KMS-11 (cell line): ENCODE data around the gene NRCAM.

Source experiments
- H2AFZ ChIP-seq: fragments of 200-600 bp; sonication (generic); 2 replicates; pipeline ENCODE4 v1.6.1; 2016; ENCODE audit warnings: antibody characterized with exemption, mixed run types, low read depth
- H3K27ac ChIP-seq: fragments of 200-600 bp; sonication (generic); 2 replicates; pipeline ENCODE4 v1.6.1; 2016; ENCODE audit warnings: mild to moderate bottlenecking, mixed run types
- H3K27me3 ChIP-seq: fragments of 200-600 bp; sonication (generic); 2 replicates; pipeline ENCODE4 v1.6.1; 2017; ENCODE audit warnings: mild to moderate bottlenecking, low read depth, mixed run types, moderate library complexity; ENCODE audit not compliant: insufficient read depth
- H3K36me3 ChIP-seq: fragments of 200-600 bp; sonication (generic); 2 replicates; pipeline ENCODE4 v1.6.1; 2017; ENCODE audit warnings: mild to moderate bottlenecking, mixed run types; ENCODE audit not compliant: insufficient read depth
- H3K4me1 ChIP-seq: fragments of 200-600 bp; sonication (generic); 2 replicates; pipeline ENCODE4 v1.6.1; 2016; ENCODE audit warnings: mild to moderate bottlenecking, low read depth, mixed run types; ENCODE audit not compliant: poor library complexity, severe bottlenecking
- H3K4me2 ChIP-seq: fragments of 200-600 bp; sonication (generic); 2 replicates; pipeline ENCODE4 v1.7.0; 2016; ENCODE audit warnings: mild to moderate bottlenecking, mixed run types
- H3K4me3 ChIP-seq: fragments of 200-600 bp; sonication (generic); IDR thresholded peaks from 2 replicates; pipeline ENCODE4 v1.6.1; 2017; ENCODE audit warnings: low read depth, low read length, mixed read lengths; ENCODE audit not compliant: insufficient read depth
- H3K79me2 ChIP-seq: fragments of 200-600 bp; sonication (generic); 2 replicates; pipeline ENCODE4 v1.6.1; 2016; ENCODE audit warnings: low read depth, mixed run types; ENCODE audit not compliant: insufficient read depth
- H3K9ac ChIP-seq: fragments of 200-600 bp; sonication (generic); 2 replicates; pipeline ENCODE4 v1.6.1; 2016; ENCODE audit warnings: mild to moderate bottlenecking, mixed run types
- H4K20me1 ChIP-seq: fragments of 200-600 bp; sonication (generic); 2 replicates; pipeline ENCODE4 v1.6.1; 2016; ENCODE audit warnings: mild to moderate bottlenecking, mixed run types; ENCODE audit not compliant: insufficient read depth
- CTCF ChIP-seq: fragments of 200-600 bp; sonication (generic); conservative IDR thresholded peaks from 2 replicates; pipeline ENCODE4 v1.6.1; 2017; ENCODE audit warnings: low read depth, mild to moderate bottlenecking, antibody characterized with exemption, low read length, moderate library complexity, mixed read lengths

Gene NRCAM

GRCh38 chr7:108442039-108442568 lies 14.1 kb downstream of the NRCAM start:
- H3K27ac ChIP-seq, result no peak overlapping the region
- no peak for TF ChIP-seq CTCF

GRCh38 chr7:108441392-108441955 lies 14.8 kb downstream of the NRCAM start:
- Histone ChIP-seq H2AFZ (no peak overlapping the region), H3K27ac (no peak overlapping the region), H3K4me2 (no peak overlapping the region), H3K36me3 (no peaks in the 10 kb centered on the region), H3K79me2 (peaks cover 25% of the 10 kb centered on the region; the same call in 1 of the 2 replicates), H3K9ac (no peak overlapping the region), H3K4me1 (peaks cover 10% of the 10 kb centered on the region), H4K20me1 (no peaks in the 10 kb centered on the region), H3K27me3 (no peaks in the 10 kb centered on the region), H3K4me3 (no peak overlapping the region)
- no peak for TF ChIP-seq CTCF

More at GRCh38 chr7:108442039-108442568, 14.1 kb downstream of the NRCAM start:
- peaks cover 20% of the 10 kb centered on the region; the same call in 1 of the 2 replicates for H3K79me2 ChIP-seq
- peaks cover 10% of the 10 kb centered on the region for H3K4me1 ChIP-seq
- H3K36me3 ChIP-seq, result no peaks in the 10 kb centered on the region
- H2AFZ ChIP-seq, result no peak overlapping the region
- no peaks in the 10 kb centered on the region for H4K20me1 ChIP-seq
- H3K9ac ChIP-seq, result no peak overlapping the region
- H3K4me2 ChIP-seq, result no peak overlapping the region; the same call in 1 of the 2 replicates
- no peaks in the 10 kb centered on the region for H3K27me3 ChIP-seq
- no peak overlapping the region for H3K4me3 ChIP-seq

GRCh38 chr7:108440613-108441012 lies 15.6 kb downstream of the NRCAM start:
- Histone ChIP-seq H3K27ac (no peak overlapping the region), H3K4me3 (no peak overlapping the region), H3K9ac (no peak overlapping the region), H4K20me1 (no peaks in the 10 kb centered on the region), H3K4me1 (peaks cover 14% of the 10 kb centered on the region), H2AFZ (no peak overlapping the region), H3K27me3 (no peaks in the 10 kb centered on the region), H3K79me2 (peaks cover 28% of the 10 kb centered on the region; the same call in 1 of the 2 replicates), H3K4me2 (no peak overlapping the region), H3K36me3 (no peaks in the 10 kb centered on the region)
- TF ChIP-seq CTCF, result no peak

- H3K4me3 ChIP-seq, result no peak overlapping the region
- peaks cover 27% of the 10 kb centered on the region for H3K4me1 ChIP-seq
- no peak overlapping the region for H3K4me2 ChIP-seq
- H3K36me3 ChIP-seq, result no peaks in the 10 kb centered on the region
- no peaks in the 10 kb centered on the region for H4K20me1 ChIP-seq
- TF ChIP-seq CTCF, result no peak
- H3K79me2 ChIP-seq, result peaks cover 32% of the 10 kb centered on the region; the same call in 1 of the 2 replicates
- H3K9ac ChIP-seq, result no peak overlapping the region
- H3K27me3 ChIP-seq, result no peaks in the 10 kb centered on the region
- H2AFZ ChIP-seq, result no peak overlapping the region
- no peak overlapping the region for H3K27ac ChIP-seq
Observed at GRCh38 chr7:108436906-108437305, 19.3 kb downstream of the NRCAM start.
